Measurements from ENCODE around the gene NCAPG2.
"Not testable (repeated sequence)": the region's sequence is repeated elsewhere in the genome, so short reads cannot be mapped to it uniquely, and the experiment has no call there.

The NCAPG2 gene

DNA sequence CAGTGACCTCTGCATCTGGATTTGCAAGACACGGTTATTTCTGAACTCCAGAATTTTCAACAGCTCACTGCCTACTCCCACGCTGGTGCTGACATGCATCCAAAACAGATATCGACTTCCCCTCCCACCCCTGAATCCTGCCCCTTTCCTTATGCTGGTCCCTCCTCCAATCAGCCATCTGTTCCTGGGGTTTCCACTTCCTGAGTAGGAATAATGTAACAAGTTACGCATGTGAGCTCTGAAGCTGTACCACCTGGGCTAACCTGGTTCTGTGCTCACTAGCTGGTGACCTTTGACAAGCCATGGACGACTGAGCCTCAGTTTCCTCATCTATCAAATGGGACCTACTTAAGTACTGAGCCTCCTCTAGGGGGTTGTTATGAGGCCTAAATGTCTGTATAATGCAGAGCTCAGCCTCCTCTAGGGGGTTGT lies 1.7 kb upstream of the NCAPG2 start:
- DNase-seq = no peak

DNA sequence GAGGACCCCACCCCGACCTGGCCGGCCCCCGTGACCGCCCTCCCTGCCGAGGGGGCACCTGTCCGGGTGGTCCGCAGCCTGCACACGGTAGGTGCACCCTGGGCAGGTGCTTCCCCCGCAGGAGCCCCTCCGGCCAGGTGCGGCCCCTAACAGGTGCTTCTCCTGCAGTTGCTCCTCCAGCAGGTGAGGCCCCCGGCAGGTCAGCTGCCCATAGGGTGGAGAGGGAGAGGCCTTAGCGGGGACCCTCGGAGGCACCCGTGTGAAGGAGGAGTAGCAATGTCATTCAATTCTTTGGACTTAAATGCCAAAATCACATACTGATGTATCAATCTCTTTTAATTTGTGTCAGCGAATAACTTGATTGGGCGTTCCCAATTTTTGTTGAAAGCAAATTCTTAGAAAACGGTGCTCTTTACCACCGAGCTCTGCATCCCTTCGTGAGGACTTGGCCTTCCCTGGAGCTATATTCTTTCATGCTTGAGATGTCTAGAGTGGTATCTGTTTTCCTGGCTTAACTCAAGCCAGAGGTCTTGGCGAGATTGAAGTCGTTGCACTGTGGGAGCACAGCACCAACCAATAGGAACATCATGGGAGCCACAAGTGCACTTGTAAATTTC lies 738 bp upstream of the NCAPG2 start:
- no peak for DNase-seq

DNA sequence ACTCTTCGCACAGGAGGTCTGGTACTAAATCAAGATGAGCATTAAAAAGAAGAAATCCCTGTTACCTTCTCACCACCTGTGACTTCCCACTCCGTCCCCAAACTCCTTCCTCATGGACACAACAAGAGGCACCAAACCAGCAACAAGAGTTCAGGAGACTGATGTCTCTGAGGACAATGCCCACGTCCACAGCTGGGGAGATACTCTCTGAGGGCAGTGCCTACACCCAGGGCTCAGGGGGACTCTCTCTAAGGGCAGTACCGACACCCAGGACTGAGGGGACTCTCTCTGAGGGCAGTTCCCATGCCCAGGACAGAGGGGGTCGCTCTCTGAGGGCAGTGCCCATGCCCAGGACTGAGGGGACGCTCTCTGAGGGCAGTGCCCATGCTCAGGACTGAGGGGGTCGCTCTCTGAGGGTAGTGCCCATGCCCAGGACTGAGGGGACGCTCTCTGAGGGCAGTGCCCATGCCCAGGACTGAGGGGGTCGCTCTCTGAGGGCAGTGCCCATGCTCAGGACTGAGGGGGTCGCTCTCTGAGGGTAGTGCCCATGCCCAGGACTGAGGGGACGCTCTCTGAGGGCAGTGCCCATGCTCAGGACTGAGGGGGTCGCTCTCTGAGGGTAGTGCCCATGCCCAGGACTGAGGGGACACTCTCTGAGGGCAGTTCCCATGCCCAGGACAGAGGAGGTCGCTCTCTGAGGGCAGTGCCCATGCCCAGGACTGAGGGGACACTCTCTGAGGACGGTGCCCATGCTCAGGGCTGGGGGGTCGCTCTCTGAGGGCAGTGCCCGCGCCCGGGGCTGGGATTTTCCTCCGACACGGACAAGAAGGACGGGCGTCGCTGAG lies 703 bp downstream of the NCAPG2 start:
- DNase-seq = peak; percentile 18

DNA sequence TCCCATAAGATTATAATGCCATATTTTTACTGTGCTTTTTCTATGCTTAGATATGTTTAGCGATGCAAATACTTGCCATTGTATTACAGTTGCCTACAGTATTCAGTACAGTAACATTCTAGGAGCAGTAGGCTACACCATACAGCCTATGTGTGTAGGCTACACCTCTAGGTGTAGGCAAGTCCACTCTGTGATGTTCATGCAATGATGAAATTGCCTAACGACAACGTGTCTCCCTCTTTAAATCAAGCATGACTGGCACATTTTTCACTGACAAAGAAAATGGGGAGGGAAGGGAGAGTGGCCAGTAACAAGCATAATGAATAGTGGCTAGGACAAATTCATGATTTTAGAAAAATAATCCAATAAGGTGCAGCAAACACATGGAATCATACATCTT lies 1.7 kb downstream of the NCAPG2 start:
- DNase-seq = no peak

DNA sequence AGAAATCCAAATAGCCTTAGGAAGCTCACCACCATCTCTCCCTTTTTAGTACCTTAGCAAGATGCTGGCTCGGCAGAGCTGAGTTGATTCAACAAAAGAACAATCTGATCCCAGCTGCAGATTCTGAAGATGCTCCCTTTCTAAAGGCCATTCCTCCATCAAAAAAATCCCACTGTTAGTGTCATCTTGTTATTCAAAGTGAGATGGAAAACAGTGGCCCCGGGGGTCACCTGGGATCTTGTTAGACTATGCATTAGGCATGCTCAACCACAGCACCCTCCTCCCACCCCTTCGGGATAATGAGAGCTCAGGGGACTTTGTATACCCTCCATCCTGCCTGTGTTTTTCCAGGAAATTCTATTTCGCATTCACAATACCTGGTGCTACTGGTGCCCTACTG lies 2.4 kb downstream of the NCAPG2 start:
- DNase-seq = no peak

DNA sequence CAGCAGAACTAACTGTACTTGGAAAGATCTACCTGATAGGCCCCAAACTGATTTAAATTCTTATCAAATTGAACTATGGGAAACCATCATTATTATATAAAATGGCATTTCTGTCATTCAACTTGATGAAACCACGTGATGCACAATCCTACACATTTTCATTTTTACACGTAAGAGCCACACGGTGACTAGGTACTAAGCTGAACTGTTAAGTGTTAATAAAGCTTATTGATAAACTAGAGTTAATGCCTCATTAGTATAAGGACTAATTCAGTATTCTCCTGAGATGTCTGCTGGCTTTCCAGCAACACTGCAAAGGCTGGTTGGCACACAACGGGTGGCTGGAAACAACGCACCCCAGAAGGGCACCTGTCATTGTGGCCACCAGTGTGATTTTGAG lies 4.6 kb downstream of the NCAPG2 start:
- no peak for DNase-seq

DNA sequence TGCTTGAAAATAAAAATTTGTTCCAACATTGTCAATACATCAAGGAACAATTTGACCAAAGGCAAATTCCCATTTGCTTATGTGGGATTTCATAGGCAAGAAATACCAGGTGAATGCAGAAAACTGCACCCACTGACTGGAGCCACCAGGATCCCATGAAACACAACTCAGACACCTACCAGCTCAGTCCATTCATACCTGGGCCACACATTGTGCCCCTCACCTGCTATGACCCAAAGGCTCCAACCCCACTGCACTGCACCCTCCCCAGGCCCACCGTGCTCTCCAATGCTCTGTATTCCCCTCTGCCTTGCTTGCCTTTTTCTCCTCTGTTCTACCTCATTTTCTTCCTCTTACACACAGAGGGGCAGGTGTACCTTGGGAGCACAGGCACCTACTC lies 5.3 kb downstream of the NCAPG2 start:
- no peak for DNase-seq

DNA sequence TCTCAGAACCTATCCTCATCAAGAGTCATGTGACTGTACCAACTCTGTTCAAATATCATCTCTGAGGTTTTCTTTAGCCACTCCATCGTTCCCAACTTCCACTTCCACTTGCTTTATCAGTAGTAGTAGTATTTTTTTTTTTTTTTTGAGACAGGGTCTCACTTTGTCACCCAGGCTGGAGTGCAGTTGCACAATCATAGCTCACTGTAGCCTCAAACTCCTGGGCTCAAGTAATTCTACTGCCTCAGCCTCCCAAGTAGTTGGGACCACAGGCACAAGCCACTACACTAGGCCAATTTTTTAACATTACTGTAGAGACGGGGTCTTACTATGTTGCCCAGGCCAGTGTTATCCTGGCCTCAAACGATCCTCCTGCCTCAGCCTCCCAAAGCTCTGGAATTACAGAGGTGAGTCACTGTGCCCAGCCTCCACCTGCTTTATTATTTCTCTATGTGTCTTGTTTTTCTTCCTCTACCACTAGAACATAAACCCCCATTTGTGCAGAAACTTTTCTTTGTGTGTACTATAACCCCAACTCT lies 5.9 kb downstream of the NCAPG2 start:
- DNase-seq = no peak

DNA sequence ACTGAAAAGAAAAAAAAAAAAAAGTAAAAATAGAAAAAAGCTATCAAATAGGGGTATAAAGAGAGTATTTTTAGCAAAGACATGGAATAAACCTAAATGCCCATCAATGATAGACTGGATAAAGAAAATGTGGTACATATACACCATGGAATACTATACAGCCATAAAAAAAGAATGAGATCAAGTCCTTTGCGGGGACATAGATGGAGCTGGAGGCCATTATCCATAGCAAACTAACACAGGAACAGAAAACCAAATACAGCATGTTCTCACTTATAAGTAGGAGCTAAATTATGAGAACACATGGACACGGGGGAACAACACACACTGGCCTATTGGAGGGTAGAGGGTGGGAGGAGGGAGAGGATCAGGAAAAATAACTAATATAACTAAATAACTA lies 7.0 kb downstream of the NCAPG2 start:
- not testable (repeated sequence) for DNase-seq

DNA sequence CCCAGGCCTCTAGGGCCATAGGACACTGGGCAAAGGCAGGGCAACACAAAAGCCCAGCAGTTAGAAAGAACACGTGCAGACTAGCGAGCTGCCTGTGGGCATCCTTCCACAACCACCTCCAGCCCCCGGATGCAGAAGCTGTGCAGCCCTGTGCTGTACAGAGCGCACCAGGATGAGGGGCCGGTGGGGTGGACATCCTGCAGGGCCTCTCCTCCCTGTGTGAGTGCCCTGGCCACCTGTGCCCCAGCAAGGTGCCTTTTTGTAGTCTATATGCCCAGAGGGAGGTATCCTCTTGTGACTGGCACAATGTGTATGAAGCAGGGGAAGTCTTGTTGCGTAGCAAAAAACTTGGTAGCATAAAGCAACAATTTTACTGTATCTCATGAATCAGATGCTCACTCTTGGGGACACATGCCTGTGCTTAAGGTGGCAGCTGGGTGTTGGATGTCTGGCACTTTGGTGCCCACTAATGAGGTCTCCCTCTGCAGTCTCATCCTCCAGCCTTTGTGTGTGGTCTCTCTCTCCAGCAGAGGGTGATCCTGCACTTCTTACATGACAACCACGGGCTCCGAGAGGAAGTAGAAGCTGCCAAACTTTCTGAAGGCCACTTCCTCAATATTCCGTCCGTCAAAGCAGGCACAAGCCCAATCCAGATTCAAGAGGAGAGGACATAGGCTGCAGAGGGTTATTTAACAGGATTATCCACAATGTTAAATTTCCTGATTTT lies 8.7 kb downstream of the NCAPG2 start:
- DNase-seq = peak; percentile 18

DNA sequence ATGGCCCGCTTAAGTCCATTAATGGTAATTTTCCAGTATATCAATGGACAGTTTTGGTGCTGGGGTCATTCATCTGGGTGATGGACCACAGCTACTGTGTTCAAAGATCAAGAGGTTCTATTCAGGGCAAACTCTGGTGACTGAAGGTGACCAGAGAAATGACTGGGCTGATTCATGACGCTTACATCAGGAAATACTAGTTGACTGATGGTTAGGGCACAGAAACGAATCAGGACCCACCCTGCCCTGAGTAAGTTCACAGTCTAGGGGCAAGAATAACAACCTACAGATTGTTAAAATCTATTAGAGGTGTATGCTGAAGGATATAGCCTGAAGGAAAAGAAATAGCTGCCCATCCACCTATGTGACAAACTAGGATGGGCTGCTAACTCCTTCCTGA lies 9.5 kb downstream of the NCAPG2 start:
- no peak for DNase-seq

DNA sequence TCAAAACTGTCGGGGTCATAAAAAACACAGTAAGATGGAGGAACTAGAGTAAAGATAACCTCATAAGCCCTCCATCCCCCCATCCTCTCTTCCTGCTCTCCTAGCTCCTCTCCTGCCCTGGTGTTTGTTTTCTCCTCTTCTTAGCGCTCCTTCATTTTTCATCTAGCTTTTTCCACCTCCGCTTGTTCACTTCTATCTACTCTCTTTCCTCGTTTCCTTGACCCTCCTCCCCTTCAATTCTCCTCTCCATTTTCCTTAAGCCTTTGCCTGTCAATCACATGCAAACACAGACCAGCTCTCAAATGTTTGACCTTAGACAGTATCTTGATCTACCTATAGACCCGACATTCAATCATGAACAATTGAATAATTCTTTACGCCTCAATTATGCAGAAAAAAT lies 10.0 kb downstream of the NCAPG2 start:
- no peak for DNase-seq

DNA sequence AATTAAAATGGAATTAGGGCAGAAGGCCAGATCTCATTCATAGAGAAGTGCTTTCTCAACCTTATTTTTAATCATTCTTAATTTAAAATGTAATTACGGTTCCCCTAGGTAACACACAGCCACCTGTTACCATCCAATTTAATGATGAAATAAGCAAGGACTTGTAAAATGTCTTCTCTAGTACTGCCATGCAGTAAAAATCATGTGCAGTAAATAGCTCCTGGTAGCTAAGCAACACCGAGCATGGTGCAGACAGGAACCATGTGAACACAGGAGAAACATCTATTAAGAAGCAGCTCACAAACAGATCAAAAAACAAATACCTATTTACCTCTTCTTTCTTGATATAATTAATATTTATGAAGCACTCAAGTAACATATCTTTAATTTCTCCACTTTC lies 15.1 kb downstream of the NCAPG2 start:
- DNase-seq = no peak

DNA sequence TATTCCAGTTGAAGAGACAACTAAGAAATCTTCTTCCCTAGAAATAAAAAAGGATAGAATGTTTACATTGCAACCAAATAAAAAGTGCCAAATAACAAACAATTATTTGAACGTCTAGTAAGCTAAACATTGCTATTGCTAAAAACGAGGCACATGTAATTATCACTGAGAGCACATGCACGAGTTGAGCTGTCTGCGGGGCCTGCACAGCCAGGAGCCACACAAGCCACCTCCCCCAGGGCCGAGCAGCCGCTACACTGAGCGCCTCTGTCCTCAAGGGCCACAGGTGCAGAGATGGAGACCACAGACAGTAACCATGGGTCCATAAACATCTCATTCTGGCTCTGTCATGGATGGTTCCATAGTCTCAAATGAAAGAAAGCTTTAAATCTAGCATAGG lies 17.2 kb downstream of the NCAPG2 start:
- no peak for DNase-seq

DNA sequence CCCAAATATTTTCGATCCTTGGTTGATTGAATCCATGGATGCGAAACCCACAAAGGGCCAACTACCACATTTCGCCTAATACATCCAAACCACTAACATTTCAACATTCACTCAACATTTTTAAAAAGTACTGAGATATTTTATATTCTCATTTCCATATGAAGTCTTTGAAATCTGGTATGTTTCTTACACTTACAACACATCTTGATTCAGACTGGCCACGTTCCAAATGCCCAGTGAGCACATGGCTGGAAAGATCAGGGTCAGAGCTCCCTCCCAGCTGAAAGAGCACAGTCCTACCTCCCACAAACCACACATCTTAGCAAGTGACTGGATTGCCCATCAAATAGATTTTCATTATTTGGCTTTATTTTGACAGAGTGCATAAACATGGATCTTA lies 18.9 kb downstream of the NCAPG2 start:
- DNase-seq = no peak

DNA sequence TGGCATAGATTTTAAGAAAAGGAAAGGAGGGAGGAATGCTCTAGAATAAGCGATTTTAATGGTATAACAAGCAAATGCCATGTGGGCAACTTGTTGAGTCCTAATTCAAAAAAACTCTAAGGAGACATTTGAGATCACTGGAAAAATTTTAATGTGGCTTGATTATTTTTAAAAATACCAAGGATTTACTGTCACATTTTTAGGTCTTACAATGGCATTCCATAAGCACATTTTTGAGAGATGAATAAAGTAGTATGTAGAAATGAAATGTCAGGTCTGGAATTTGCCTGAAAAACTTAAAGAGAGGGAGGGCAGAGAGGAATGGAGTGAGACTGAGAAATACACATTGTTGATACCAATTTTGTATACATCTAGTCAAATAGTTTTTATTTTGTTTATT lies 20.3 kb downstream of the NCAPG2 start:
- DNase-seq = no peak

DNA sequence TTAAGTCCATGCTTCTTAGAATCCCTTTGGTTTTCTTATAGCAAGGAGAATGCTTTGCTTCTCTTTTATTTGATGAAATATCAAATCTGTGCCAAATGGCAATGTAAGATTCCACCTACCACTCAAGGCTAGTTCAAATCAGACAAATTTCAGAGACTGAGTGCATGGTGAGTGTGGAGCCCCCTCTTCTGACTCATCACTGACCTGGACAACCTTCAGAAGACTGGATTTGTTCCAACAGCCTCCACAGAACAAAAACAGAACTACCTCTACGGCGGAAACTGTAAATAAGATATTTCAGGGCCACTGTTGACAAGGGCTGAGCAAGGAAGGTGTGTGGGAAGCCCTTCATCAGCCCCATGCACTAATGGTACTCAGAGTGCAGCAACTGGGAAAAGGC lies 21.1 kb downstream of the NCAPG2 start:
- DNase-seq = no peak

DNA sequence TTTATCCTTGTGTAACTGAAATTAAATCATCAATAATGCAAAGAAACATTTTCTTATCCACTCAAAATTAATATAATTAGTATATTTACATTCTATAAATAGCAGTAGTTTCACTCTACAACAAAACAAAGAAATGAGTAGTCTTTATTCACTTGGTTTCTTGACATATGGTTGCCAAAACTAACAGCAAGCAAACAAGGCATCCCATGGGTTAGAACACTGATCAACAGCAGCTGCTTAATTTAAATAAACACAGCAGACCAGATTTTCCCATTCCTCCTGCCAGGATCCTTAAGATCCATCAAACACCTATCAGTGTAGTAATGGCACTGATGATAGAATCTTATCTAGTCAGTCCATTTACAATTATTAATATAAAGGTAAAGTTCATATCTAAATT lies 22.1 kb downstream of the NCAPG2 start:
- no peak for DNase-seq

DNA sequence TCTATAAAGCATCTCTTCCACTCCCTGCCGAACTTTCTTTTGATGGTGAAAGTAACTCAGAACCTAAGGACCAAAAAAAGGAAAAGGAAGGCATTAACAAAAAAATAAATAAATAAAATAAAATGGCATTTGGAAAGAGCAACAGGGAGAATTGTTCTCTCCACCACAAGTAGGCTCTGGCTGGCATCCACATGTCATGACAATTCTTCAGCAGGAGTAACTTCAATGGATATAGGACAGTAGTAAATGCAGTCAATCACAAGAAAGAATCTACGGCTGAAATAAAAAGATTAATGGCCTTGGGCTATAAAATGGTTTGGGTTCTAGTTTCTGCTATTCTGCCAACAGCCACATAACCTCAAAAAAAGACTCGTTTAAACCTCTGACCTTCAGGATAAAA lies 23.9 kb downstream of the NCAPG2 start:
- DNase-seq = no peak

DNA sequence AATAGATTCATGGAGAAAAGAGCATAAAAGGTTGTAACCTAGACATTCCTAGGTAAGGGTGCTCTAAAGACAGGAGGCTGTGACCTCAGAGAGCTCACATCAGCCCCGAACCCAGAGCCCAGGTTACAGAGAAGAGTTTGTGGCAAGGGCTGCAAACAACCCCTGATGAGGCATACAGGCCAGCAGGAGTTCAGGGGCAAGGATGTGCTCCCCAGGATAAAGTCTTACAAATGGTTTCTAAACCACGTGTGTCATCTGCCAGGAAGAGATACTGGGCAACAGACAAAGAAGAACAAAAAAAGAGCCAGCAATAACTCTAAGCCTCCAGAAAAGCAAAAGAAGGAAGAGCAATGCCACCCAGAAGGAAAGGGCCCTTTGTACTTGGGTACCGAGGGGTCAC lies 27.7 kb downstream of the NCAPG2 start:
- no peak for DNase-seq

DNA sequence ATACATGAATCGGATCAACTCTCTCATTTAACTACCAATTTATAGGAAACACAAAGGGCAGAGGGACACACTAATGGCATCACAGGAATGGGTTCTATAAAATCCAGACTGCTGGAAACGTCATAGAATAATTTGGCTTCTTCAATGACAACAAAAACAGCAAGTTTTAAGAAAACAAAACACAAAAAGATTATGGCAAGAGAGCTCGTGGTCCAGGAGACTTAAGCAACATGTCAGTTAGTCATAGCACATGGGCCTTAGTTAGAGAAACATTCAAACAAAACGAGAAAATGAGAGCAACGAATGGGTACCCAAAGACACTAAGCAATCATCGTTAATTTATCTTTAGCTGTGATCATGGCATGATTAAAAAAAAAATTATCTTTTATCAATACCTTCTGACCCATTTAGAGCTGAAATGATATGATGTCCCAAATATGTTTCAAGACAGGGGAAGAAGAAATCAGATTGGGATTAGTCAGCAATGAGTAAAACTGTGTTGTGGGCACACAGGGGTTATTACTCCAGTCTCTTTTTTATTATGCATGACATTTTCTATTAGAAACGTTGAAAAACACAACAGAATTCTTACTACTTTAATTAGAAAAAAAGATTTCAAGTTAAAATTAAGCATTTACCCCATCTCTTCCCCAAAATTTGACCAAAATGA lies 28.3 kb downstream of the NCAPG2 start:
- no peak for DNase-seq

DNA sequence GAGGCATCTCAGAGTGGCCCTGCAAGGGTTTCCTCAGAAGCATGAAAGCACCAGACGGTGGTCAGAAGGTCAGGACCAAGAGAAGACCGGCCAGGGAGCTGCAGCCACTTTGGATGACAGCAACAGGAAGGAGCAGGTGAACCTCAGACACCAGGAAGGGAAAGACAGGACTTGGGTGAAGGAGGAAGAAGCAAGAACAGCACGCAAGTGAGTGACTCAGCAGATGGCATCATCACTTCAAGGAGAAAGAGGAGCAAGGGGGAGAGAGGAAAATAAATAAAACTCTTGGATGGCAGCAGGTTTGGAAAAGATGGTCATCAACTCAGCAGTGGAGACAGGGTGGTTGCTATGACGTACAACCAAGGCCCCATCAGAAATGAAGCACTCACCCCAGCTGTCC lies 31.6 kb downstream of the NCAPG2 start:
- no peak for DNase-seq

DNA sequence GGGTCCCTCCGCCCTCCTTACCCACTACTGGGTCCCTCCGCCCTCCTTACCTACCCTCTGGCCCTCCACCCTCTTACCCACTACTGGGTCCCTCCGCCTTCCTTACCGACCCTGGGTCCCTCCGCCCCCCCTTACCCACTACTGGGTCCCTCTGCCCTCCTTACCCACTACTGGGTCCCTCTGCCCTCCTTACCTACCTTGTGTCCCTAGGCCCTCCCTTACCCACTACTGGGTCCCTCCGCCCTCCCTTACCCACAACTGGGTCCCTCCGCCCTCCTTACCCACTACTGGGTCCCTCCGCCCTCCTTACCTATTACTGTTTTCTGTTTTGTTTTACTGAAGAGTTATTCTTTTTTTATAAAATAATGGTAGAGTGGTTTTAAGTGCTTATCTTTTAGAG lies 36.5 kb downstream of the NCAPG2 start:
- not testable (repeated sequence) for DNase-seq

Measured in activated CD4-positive, alpha-beta T cell treated with anti-CD3 and anti-CD28 coated beads for 48 hours (primary cell).